ENCODE measurements around the gene IMMP2L. TPM values are rescaled to one million over a fixed set of nuclear protein-coding genes. Genes with fewer than 3 reads are reported as not detected.

The IMMP2L gene
- polyA plus RNA-seq, 2 of the 4 experiments (the other 2 are of a cell fraction), result 16.1 to 23.8 TPM

DNA sequence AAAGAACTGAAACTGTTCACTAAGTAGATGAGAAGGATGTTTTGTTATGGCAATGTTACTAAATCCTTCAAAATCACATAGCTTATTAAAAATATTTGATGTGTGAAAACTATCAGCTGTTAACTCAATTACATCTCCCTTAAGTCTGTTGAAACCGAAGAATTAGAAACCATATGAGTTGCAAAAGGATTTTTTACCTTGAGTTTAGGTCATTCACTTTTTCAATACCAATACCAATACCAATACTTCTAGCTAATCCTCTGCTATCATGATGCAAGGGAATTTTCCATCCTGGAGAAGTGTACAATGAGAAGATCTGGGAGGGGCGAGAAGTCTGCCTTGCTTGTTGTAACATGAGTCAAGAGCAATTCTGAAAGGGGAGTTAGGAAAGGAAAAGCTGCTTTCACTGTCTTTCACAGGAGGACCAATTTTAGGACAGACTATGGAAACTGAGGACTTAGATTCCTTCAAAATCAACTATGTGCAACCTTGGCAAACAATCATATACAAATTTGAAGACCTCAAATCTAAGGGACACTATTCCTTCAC, 199.7 kb downstream of the IMMP2L start:
- ChIA-PET POLR2A (no interaction called here), CTCF (interaction anchor here (2.1 kb wide), 1 partner anchor 16 kb away, joined by 4 read pairs; no protein-coding TSS in a partner anchor)
- TF ChIP-seq, protein P1, sequence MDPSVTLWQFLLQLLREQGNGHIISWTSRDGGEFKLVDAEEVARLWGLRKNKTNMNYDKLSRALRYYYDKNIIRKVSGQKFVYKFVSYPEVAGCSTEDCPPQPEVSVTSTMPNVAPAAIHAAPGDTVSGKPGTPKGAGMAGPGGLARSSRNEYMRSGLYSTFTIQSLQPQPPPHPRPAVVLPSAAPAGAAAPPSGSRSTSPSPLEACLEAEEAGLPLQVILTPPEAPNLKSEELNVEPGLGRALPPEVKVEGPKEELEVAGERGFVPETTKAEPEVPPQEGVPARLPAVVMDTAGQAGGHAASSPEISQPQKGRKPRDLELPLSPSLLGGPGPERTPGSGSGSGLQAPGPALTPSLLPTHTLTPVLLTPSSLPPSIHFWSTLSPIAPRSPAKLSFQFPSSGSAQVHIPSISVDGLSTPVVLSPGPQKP (IDR thresholded peaks at IDR 0.05; ENCODE audit: low read depth, low read length), result no peak
- TF ChIP-seq, protein P2, sequence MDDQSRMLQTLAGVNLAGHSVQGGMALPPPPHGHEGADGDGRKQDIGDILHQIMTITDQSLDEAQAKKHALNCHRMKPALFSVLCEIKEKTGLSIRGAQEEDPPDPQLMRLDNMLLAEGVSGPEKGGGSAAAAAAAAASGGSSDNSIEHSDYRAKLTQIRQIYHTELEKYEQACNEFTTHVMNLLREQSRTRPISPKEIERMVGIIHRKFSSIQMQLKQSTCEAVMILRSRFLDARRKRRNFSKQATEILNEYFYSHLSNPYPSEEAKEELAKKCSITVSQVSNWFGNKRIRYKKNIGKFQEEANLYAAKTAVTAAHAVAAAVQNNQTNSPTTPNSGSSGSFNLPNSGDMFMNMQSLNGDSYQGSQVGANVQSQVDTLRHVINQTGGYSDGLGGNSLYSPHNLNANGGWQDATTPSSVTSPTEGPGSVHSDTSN (IDR thresholded peaks at IDR 0.05), result no peak
- TF ChIP-seq SMC3 (IDR thresholded peaks at IDR 0.05) (no peak), HOXB13 (CRISPR knock-in tag; IDR thresholded peaks at IDR 0.05; ENCODE audit: low read depth) (no peak), MAFK (IDR thresholded peaks at IDR 0.05; ENCODE audit: partially characterized antibody) (no peak), FOXS1 (CRISPR knock-in tag; IDR thresholded peaks at IDR 0.05) (no peak), HDAC2 (IDR thresholded peaks at IDR 0.05) (no peak), HOXB5 (CRISPR knock-in tag; IDR thresholded peaks at IDR 0.05) (no peak), JUNB (IDR thresholded peaks at IDR 0.05) (no peak)
- TF ChIP-seq, protein P3, sequence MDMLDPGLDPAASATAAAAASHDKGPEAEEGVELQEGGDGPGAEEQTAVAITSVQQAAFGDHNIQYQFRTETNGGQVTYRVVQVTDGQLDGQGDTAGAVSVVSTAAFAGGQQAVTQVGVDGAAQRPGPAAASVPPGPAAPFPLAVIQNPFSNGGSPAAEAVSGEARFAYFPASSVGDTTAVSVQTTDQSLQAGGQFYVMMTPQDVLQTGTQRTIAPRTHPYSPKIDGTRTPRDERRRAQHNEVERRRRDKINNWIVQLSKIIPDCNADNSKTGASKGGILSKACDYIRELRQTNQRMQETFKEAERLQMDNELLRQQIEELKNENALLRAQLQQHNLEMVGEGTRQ (IDR thresholded peaks at IDR 0.05), result no peak
- 82% methylated on average over 2 of the region's 2 CpGs for whole genome bisulfite sequencing (ENCODE audit: missing lambda C conversion rate)
- ATAC-seq (no peak), DNase-seq (ENCODE audit: low read depth in 1 of 2, low spot score in 1 of 2) (peak in 1 of 2 experiments; percentile 7), FAIRE-seq (no peak)
- Histone ChIP-seq H3K4me2 (peak overlapping the region; percentile 31), H3K4me3 (no peak overlapping the region), H3K9me3 (no peaks in the 10 kb centered on the region), H3K27ac (peak overlapping the region in 1 of 2 experiments; percentile 65; a peak in 1 of 6 replicates), H3K4me1 (peaks cover 37% of the 10 kb centered on the region)

DNA sequence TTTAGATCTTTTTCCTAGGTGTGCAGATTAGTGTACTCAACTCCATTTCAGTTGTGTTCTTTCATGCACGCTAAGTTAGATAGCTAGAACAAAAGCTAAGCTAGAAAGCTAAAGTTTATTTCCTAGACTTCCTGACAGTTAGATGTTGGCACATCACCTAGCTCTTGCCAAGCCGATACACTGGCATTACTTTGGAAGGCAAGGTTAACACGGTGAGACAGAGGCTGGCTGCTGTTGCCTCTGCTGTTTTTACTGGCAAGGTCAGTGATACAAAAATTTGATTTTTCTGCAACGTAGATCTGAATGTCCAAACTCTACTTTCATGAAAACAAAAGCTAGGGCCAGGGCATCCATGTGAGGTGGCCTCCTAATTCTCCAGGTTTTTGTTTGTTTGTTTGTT, 203.4 kb downstream of the IMMP2L start:
- Histone ChIP-seq H3K4me2 (no peak overlapping the region), H3K27ac (no peak overlapping the region), H3K4me1 (peaks cover 35% of the 10 kb centered on the region), H3K9me3 (no peaks in the 10 kb centered on the region), H3K4me3 (no peak overlapping the region)
- TF ChIP-seq HOXA7 (CRISPR knock-in tag; IDR thresholded peaks at IDR 0.05), result no peak
- no peak for TF ChIP-seq SREBF2 (IDR thresholded peaks at IDR 0.05)
- TF ChIP-seq, protein P4, sequence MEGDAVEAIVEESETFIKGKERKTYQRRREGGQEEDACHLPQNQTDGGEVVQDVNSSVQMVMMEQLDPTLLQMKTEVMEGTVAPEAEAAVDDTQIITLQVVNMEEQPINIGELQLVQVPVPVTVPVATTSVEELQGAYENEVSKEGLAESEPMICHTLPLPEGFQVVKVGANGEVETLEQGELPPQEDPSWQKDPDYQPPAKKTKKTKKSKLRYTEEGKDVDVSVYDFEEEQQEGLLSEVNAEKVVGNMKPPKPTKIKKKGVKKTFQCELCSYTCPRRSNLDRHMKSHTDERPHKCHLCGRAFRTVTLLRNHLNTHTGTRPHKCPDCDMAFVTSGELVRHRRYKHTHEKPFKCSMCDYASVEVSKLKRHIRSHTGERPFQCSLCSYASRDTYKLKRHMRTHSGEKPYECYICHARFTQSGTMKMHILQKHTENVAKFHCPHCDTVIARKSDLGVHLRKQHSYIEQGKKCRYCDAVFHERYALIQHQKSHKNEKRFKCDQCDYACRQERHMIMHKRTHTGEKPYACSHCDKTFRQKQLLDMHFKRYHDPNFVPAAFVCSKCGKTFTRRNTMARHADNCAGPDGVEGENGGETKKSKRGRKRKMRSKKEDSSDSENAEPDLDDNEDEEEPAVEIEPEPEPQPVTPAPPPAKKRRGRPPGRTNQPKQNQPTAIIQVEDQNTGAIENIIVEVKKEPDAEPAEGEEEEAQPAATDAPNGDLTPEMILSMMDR (IDR thresholded peaks at IDR 0.05), result no peak
- no peak for TF ChIP-seq CHD2 (IDR thresholded peaks at IDR 0.05; ENCODE audit: low read length, partially characterized antibody)
- TF ChIP-seq CBX2 (IDR thresholded peaks at IDR 0.05; ENCODE audit: borderline replicate concordance, low read depth), result no peak
- TF ChIP-seq, protein P3 (IDR thresholded peaks at IDR 0.05), result no peak
- no peak for TF ChIP-seq JUN (IDR thresholded peaks at IDR 0.05)
- no peak for TF ChIP-seq MAZ (IDR thresholded peaks at IDR 0.05; ENCODE audit: borderline replicate concordance, low read depth, low read length)
- no peak for TF ChIP-seq HOXB13 (CRISPR knock-in tag; IDR thresholded peaks at IDR 0.05; ENCODE audit: low read depth)
- no peak for TF ChIP-seq BHLHE40 (IDR thresholded peaks at IDR 0.05; ENCODE audit: low read depth, low read length)
- no peak for TF ChIP-seq POLR2A (IDR thresholded peaks at IDR 0.05; ENCODE audit: low read length)
- TF ChIP-seq, protein P5, sequence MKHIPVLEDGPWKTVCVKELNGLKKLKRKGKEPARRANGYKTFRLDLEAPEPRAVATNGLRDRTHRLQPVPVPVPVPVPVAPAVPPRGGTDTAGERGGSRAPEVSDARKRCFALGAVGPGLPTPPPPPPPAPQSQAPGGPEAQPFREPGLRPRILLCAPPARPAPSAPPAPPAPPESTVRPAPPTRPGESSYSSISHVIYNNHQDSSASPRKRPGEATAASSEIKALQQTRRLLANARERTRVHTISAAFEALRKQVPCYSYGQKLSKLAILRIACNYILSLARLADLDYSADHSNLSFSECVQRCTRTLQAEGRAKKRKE (CRISPR knock-in tag; IDR thresholded peaks at IDR 0.05; ENCODE audit: low read depth), result no peak
- no peak for TF ChIP-seq FOSB (CRISPR knock-in tag; IDR thresholded peaks at IDR 0.05)
- FAIRE-seq (no peak), DNase-seq (ENCODE audit: low read depth in 1 of 2, low spot score in 1 of 2) (no peak), ATAC-seq (no peak)
- POLR2A ChIA-PET, result no interaction called here
- CTCF ChIA-PET, result no interaction called here
- WGBS (ENCODE audit: missing lambda C conversion rate), result 89% methylated on average over 4 of the region's 4 CpGs

Measured in A549 (cell line).